ENCODE measurements around the gene MS4A13.
"Not testable (repeated sequence)": the region's sequence is repeated elsewhere in the genome, so short reads cannot be mapped to it uniquely, and the experiment has no call there.

GRCh38 chr11:60532383-60532782 is 17.2 kb downstream of the MS4A13 start:
- TF ChIP-seq, protein P1, sequence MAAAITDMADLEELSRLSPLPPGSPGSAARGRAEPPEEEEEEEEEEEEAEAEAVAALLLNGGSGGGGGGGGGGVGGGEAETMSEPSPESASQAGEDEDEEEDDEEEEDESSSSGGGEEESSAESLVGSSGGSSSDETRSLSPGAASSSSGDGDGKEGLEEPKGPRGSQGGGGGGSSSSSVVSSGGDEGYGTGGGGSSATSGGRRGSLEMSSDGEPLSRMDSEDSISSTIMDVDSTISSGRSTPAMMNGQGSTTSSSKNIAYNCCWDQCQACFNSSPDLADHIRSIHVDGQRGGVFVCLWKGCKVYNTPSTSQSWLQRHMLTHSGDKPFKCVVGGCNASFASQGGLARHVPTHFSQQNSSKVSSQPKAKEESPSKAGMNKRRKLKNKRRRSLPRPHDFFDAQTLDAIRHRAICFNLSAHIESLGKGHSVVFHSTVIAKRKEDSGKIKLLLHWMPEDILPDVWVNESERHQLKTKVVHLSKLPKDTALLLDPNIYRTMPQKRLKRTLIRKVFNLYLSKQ (tag by site-specific recombination; IDR thresholded peaks at IDR 0.05; ENCODE audit: borderline replicate concordance): not testable (repeated sequence)
- TF ChIP-seq ZNF585B (tag by site-specific recombination; IDR thresholded peaks at IDR 0.05); ZNF558 (tag by site-specific recombination; IDR thresholded peaks at IDR 0.05); CTCF (tag by site-specific recombination; IDR thresholded peaks at IDR 0.05); ZNF211 (tag by site-specific recombination; IDR thresholded peaks at IDR 0.05; ENCODE audit: low read depth); TSHZ1 (tag by site-specific recombination; IDR thresholded peaks at IDR 0.05; ENCODE audit: borderline replicate concordance); ZNF701 (tag by site-specific recombination; IDR thresholded peaks at IDR 0.05); ZNF555 (tag by site-specific recombination; conservative IDR thresholded peaks at IDR 0.05); ZBTB20 (tag by site-specific recombination; IDR thresholded peaks at IDR 0.05); ZBTB7A (tag by site-specific recombination; IDR thresholded peaks at IDR 0.05; ENCODE audit: low read depth); ZNF580 (tag by site-specific recombination; IDR thresholded peaks at IDR 0.05): not testable (repeated sequence)
- TF ChIP-seq, protein P2, sequence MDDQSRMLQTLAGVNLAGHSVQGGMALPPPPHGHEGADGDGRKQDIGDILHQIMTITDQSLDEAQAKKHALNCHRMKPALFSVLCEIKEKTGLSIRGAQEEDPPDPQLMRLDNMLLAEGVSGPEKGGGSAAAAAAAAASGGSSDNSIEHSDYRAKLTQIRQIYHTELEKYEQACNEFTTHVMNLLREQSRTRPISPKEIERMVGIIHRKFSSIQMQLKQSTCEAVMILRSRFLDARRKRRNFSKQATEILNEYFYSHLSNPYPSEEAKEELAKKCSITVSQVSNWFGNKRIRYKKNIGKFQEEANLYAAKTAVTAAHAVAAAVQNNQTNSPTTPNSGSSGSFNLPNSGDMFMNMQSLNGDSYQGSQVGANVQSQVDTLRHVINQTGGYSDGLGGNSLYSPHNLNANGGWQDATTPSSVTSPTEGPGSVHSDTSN (CRISPR knock-in tag; IDR thresholded peaks at IDR 0.05): not testable (repeated sequence)
- TF ChIP-seq, protein P3, sequence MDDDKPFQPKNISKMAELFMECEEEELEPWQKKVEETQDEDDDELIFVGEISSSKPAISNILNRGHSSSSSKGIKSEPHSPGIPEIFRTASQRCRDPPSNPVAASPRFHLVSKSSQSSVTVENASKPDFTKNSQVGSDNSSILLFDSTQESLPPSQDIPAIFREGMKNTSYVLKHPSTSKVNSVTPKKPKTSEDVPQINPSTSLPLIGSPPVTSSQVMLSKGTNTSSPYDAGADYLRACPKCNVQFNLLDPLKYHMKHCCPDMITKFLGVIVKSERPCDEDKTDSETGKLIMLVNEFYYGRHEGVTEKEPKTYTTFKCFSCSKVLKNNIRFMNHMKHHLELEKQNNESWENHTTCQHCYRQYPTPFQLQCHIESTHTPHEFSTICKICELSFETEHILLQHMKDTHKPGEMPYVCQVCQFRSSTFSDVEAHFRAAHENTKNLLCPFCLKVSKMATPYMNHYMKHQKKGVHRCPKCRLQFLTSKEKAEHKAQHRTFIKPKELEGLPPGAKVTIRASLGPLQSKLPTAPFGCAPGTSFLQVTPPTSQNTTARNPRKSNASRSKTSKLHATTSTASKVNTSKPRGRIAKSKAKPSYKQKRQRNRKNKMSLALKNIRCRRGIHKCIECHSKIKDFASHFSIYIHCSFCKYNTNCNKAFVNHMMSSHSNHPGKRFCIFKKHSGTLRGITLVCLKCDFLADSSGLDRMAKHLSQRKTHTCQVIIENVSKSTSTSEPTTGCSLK (tag by site-specific recombination; IDR thresholded peaks at IDR 0.05): not testable (repeated sequence)

All from HEK293 (cell line).